NCI-H1694 (cell line): ENCODE measurements around the gene FPR1.

Experiments
- DNase-seq: peaks from one replicate; lab custom pipeline; 2025; lab: John Stamatoyannopoulos, UW

Gene FPR1

DNA sequence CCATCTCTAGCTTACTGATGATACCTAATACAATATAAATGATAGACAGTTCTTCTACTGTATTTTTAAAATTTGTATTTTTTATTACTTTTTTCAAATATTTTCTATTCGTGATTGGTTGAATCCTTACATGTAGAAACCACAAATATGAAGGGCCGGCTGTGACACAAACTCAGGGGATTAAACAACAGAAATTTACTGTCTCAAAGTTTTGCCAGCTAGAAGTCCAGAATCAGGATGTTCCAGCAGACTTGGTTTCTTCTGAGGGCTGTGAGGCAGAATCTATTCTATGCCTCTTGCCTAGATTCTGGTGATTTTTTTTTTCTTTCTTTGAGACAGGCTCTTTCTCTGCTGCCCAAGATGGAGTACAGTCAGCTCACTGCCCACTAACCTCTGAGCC lies 13.8 kb downstream of the FPR1 start:
- DNase-seq = no peak

DNA sequence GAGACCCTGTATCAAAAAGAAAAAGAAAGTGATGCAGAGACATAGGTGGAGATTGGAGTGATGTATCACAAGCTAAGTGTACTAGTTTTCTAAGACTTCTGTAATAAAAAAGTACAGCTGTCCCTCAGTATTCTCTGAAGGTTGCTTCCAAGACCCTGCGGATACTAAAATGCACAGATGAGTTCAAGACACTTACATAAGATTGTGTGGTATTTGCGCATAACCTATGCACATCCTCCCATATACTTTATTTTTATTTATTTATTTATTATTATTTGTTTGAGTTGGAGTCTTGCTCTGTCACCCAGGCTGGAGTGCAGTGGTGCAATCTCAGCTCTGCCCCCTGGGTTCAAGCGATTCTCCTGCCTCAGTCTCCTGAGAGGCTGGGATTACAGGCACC lies 14.3 kb downstream of the FPR1 start:
- no peak for DNase-seq

GRCh38 chr19:51735759-51736449 lies 15.8 kb downstream of the FPR1 start:
- no peak for DNase-seq

GRCh38 chr19:51733742-51734522 lies 17.7 kb downstream of the FPR1 start:
- DNase-seq = no peak

DNA sequence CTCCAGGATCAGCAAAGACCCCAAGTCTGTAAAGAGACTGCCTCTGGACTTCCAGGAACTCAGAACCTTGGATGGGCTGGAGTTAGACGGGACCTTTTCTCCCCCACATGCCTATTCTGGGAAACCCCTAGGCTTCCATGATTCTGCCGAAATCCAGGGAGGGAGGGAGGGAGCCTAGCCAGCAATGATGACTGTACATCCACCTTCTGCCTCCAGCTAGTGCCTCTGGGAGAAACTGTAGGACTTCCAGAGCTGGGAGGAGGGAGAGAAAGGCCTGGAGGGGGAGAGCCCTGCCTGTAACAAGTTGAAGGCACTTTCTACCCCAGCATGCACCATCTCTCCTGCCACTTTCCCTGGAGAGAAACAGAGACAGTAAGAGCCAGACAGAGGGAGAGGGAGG lies 21.9 kb downstream of the FPR1 start:
- no peak for DNase-seq

DNA sequence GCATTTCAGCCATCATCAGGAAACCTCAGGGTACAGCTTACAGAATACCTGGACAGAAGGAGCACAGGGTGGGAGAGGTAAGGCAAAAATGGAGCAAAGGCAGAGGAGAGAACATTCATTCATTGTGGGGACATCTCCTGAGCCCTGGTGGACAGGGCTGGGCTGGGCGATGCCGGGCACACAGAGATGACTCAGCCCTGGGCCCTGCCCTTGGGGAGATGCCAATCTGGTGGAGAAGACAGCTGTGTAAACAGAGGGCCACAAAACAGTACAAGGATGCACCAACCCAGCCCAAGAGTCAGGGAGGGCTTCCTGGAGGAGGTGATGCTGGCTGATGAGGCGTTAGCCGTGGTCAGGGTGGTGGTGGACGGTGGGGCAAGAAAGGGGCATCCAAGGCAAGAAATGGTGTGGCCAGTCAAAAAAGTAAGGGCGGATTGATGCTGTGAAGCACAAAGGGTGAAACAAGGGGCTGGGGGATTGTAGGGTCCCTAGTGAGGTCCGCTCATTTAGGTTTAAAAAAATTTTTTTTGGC lies 24.3 kb downstream of the FPR1 start:
- no peak for DNase-seq

- no peak for DNase-seq
These were observed 25.6 kb downstream of the FPR1 start for GRCh38 chr19:51726049-51726448.

- no peak for DNase-seq
These were observed 27.1 kb downstream of the FPR1 start for GRCh38 chr19:51724543-51724942.

- no peak for DNase-seq
These were observed 29.2 kb downstream of the FPR1 start for GRCh38 chr19:51722492-51722891.

GRCh38 chr19:51721905-51722304 lies 29.8 kb downstream of the FPR1 start:
- DNase-seq = no peak

GRCh38 chr19:51719251-51719988 lies 32.3 kb downstream of the FPR1 start:
- DNase-seq = no peak

GRCh38 chr19:51716925-51717324 lies 34.8 kb downstream of the FPR1 start:
- DNase-seq = no peak

DNA sequence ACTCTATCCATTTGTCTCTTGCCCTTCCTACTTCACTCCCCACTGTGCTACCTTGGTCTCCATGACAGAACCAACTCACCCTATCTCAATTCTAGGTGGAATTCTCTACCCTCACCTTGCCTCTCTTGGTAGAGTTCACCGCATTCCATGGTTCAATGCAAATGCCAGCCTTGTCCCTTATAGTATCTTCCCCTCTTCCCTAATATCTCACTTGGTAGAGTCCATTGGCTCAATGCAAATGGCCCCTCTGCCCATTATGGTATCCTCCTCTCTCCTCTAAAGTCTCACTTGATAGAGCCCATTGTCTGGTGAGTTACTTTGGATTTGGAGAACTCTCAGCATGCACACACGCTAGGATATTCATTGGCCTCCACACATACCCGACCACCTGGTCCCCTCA lies 35.8 kb downstream of the FPR1 start:
- no peak for DNase-seq

DNA sequence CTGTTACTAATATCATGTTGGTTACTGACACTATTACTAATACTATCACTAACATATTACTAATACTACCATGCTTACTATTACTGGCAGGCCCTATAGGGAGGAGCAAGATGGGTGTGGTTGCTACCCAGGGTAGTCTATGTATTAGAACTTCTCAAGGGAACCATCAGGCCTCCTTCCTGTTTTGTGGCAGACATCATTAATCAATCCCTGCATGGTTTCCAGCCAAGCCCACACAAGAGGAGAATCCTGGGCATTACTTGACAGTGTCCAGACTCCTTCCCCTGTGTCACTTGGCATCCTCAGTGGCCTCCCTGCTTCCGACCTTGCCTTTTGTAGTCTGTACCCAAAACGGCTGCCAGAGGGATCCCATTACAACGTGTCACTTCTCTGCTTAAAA lies 36.8 kb downstream of the FPR1 start:
- no peak for DNase-seq

DNA sequence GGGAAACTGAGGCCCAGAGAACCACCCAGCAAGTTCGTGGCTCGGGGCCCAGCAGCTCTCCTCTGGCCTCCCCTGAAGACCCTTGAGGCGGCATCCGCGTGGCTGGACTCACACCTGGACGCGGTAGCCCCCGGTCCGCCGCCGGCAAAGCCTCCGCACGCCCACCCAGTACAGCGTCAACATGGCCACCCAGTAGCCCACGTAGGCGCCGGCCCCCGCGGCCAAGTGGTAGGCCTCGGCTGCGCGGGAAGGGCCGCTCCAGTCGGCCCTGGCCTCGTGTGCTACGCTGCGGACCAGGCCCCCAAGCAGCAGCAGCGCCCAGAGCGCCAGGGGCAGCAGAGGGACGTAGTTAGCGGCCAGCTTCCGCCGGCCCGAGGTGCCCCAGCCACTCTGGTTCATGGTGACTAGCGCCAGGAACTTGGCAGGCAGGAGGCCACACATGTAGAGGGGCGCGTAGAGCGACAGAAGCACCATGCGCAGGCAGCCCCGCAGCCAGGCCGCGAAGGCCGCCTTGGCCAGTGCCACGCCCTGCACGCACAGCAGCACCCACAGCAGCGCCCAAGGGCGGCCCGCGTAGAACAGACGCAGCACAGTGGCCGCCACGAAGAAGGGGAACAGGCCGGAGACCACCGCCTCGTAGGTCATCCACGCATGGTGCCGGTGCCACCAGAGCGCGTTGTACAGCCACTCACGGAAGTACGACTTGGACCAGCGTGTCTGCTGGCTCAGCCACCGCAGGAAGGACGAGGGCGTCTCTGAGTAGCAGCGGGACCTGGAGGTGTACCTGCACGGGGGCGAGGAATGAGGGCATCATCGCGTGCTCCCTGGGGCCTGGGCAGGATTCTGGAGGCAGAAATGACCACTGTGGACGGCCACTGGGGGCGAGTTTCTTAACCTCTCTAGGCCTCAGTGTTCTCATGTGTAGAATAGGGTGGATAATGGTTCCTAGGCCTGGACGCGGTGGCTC lies 38.1 kb downstream of the FPR1 start:
- DNase-seq = no peak

GRCh38 chr19:51712461-51713081 lies 39.1 kb downstream of the FPR1 start:
- DNase-seq = no peak

- DNase-seq = no peak
These were observed 40.0 kb downstream of the FPR1 start for GRCh38 chr19:51711702-51712101.

GRCh38 chr19:51710163-51710562 lies 41.5 kb downstream of the FPR1 start:
- no peak for DNase-seq

GRCh38 chr19:51709575-51709974 lies 42.1 kb downstream of the FPR1 start:
- no peak for DNase-seq

- no peak for DNase-seq
These were observed 42.9 kb downstream of the FPR1 start for GRCh38 chr19:51708811-51709210.

DNA sequence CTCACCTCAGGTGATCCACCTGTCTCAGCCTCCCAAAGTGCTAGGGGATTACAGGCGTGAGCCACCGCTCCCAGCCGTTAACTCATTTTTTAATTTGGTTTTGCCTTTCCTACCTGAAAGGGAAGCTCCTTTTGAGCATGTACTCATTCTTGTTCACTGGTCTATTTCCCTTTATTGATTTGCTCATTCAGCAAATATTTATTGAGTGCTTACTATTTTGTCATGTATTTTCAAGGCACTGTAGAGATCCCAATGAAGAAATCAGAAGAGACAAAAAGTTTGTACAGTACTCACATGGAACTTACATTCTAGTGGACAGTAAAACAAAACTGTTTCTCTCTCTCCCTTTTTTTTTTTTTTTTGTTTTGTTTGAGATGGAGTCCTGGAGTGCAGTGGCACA lies 44.8 kb downstream of the FPR1 start:
- DNase-seq = no peak
